Choroid plexus epithelial cell (primary cell): ENCODE measurements around the gene HNMT.

ENCODE experiments used
- DNase-seq: peaks from one replicate; pipeline ENCODE4 v3.0.0-alpha.2; 2010; ENCODE audit warnings: low read depth
- H3K4me3 ChIP-seq: 2 replicates; pipeline ENCODE4 v1.5.1; 2011; ENCODE audit warnings: low read depth, mild to moderate bottlenecking, control low read depth, low read length, moderate library complexity
- CTCF ChIP-seq: conservative IDR thresholded peaks from 2 replicates; pipeline ENCODE4 v1.5.1; 2011; ENCODE audit warnings: low read depth, mild to moderate bottlenecking, control low read depth, inconsistent platforms, low read length, moderate library complexity

The HNMT gene

GRCh38 chr2:137973280-137973679, 9.0 kb downstream of the HNMT start:
- no peak for DNase-seq
- TF ChIP-seq CTCF: no peak

GRCh38 chr2:137975280-137976271, 11.3 kb downstream of the HNMT start:
- no peak overlapping the region for H3K4me3 ChIP-seq
- no peak for TF ChIP-seq CTCF
- DNase-seq: no peak

More at GRCh38 chr2:137973280-137973679, 9.0 kb downstream of the HNMT start:
- H3K4me3 ChIP-seq: no peak overlapping the region

GRCh38 chr2:137976274-137976673, 12.0 kb downstream of the HNMT start:
- H3K4me3 ChIP-seq: no peak overlapping the region
- DNase-seq: no peak
- no peak for TF ChIP-seq CTCF

- no peak for DNase-seq
- no peak for TF ChIP-seq CTCF
- H3K4me3 ChIP-seq: no peak overlapping the region
Measured at GRCh38 chr2:137977790-137978189, 13.5 kb downstream of the HNMT start.

- peak; percentile 56 for DNase-seq
- no peak for TF ChIP-seq CTCF
- no peak overlapping the region for H3K4me3 ChIP-seq
Measured at GRCh38 chr2:137980459-137980858, 16.2 kb downstream of the HNMT start.

GRCh38 chr2:137981112-137981656, 16.9 kb downstream of the HNMT start:
- no peak for DNase-seq
- no peak overlapping the region for H3K4me3 ChIP-seq
- TF ChIP-seq CTCF: no peak
